ENCODE measurements around the gene RING1.
A peak's percentile ranks its signal among the peaks of the same experiment; 100 is the strongest.

RING1 gene

DNA sequence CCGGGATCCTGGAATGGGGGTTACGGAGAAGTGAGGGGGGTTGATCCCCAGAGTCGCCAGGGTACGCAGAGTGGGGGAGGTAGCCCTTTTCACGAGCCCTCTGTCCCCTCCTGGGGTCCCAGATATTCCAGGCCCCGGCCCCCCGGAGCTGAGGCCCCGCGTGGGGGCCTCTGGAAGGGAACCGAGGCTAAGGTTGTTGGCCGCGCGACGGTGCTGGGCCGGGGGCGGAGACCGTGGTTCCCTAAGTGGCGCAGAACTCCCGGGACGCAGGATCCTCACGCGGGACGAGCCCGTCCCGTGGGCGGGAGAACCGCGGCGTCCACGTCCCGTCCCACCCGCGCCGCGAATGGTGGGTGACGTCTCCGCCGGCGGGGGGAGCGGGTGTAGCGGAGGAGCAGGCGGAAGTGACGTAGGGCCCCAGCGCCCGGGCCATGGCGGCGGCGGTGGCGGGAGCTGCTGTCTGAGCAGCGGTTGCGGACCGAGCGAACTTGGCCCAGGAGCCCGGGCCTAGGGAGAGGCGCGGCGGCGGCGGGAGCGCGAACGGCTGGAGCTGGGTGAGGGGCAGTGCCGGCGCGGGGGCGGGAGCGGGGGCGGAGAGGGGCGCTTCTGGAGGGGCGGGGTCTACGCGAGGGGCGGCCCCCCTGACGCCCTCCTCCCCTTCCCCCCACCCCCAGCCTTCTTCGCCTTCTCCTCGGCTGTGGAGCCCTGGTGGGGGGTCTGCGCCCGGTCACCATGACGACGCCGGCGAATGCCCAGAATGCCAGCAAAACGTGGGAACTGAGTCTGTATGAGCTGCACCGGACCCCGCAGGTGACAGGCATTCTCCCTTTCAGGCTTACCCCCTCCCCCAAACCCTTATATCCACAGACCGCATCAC, at the start of gene RING1:
Gene RING1 (plus strand): TSS at position 410 of the 877 bp plus-strand sequence. CDS start 323 bp downstream, at position 733.
- peak; percentile 87 for DNase-seq (ENCODE audit: low spot score)

DNA sequence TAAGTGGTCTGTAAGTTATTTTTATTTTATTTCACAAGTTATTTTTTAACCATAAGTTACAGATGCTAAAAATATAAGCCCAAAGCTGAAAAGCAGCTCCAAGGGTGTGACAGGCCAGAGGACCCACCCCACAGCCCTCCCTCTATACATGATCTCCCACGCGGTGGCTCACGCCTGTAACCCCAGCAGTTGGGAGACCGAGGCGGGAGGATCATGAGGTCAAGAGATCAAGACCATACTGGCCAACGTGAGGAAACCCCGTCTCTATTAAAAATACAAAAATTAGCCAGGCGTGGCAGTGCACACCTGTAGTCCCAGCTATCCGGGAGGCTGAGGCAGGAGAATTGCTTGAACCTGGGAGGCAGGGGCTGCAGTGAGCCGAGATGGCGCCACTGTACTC, 48.2 kb upstream of the RING1 start:
- DNase-seq (ENCODE audit: low spot score), result no peak

DNA sequence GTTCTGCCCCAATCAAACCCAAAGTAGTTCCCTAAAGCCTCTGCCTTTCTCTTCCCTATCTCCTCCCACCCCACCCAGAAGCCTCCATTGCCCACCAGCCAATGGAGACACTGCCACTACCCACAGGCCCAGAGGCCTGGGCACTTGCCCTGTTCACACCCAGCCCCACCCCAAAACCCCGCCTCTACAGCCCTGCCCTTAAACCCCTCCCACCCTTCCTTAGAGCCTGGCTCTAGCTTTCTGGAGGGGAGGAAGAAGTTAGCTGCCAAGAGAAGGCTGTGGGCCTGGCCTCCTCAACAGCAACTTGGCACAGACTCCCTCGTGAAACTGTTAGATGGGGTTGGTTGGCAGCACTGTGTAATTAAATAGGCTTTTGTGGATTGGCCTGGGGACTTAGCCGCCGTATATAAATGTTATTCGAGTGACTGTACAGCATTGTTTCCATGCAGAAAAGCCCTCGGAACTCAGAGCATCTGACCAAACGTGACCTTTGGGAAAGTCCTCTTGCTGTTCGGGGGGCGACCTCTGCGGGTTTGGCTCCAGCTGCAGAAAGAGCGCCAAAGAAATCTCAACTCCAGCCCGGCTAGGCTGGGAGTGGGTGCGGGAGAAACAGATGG, 47.5 kb upstream of the RING1 start:
- peak; percentile 95 for DNase-seq (ENCODE audit: low spot score)

DNA sequence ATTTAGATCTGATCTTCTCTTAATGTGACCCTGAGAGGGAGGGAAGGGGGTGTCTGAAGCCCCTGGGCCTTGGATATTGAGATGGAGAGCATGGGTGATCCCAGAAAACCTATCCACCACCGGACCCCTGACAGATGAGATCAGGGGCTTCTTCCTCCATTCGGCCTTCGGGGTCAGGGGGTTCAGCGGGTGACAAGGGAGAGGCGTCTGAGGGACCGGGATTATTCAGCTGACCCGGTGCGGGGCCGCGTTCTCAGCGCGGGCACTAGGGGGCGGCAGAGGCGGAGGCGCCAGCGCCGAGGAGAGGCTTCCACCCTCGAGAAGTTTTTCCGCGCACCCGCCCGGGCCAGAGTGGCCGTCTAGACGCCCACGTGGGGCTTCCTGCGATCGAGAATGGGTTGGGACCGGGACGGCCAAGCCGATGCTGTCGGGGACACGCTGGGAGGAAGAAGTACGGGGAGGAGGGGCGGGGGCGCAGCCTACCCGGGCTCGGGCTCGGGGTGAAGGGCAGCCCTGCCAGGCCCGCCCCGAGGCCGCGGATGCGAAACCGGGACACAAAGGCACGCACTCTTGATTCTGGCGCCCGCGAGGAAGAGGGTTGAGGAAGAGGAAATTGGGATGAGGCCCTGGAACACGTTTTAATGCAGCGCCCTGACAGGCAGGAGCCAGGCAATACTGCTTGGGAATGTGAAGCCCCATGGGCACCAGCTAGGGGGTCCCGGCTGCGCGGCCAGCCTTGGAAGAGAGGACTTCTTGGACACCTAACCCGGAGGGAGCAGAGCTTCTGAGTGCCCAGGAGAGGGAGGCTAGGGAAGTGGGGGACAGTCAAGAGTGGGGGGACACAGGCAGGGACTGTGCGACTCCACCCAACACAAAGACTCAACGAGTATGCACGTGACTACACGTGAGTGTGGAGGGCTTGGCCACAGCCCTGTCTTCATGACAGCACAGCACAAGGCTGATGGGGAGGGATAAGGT, 46.7 kb upstream of the RING1 start:
- DNase-seq (ENCODE audit: low spot score), result peak; percentile 81

DNA sequence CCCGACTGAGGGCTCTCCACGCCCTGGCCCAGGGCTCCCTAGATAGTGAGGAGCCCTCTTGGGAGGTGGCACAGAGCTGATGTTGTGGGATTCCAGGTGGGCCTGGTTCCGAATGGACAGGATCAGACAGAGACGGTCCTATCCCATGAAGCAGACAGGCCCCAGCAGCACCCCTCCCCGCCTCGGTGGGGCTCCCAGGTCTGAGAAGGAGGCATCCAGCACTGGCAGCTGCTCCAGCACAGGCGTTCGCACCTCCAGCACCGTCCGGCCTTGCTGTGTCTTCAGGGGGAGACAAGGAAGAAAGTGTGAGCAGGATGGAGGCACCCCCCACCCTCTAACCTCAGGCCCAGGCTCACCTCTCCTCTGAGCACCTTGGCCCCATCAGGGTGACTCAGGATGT, 44.8 kb upstream of the RING1 start:
- no peak for DNase-seq (ENCODE audit: low spot score)

DNA sequence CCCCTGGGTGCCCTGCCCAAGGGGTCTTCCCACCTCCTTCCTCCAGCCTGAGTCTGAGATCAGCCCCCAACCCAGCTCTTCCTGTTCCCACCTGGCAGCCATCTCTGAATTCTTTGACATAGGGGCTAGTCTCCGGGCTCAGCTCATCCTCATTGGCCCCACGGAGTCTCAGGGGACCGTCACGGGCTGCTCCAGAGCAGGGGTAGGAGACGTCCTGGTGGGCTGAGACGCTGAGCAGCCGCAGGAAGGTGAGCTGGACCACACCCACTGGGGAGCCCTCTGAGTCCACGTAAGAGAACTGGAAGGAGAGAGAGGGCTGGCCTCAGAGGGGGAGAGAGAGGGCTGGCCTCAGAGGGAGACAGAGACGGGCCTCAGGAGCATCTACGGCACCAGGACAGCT, 44.1 kb upstream of the RING1 start:
- DNase-seq (ENCODE audit: low spot score), result no peak

DNA sequence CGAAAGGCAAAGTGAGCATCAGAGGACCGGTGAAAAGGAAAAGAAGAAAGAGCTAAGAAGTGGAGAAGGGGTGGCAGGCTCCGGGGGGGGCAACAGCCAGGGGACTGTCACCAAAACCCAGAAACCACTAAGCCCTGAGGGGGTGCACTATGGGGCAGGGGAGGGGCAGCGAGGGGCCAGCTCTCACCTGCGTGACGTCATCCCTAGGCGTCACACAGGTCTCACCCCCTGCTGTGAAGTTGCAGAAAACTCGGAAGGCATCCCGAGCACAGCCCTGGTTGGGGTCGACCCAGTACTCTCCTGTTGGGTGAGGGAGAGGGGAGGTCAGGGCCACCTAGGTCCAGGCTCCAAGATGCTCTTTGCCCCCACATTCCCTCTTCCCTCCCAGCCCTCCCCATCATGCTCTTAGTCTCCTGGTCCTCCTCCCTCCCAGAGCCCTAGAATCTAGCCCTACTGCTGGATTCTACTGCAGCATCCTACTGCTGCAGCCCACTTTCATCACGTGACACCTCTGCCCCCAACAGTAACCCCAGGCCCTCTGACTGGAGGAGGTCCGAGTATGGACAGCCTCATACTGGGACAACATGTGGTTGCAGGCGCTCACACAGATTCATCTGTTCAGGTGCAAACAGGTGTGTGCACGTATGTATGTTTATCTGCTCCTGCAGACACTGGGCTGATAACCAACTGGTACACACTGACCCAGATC, 43.5 kb upstream of the RING1 start:
- no peak for DNase-seq (ENCODE audit: low spot score)

DNA sequence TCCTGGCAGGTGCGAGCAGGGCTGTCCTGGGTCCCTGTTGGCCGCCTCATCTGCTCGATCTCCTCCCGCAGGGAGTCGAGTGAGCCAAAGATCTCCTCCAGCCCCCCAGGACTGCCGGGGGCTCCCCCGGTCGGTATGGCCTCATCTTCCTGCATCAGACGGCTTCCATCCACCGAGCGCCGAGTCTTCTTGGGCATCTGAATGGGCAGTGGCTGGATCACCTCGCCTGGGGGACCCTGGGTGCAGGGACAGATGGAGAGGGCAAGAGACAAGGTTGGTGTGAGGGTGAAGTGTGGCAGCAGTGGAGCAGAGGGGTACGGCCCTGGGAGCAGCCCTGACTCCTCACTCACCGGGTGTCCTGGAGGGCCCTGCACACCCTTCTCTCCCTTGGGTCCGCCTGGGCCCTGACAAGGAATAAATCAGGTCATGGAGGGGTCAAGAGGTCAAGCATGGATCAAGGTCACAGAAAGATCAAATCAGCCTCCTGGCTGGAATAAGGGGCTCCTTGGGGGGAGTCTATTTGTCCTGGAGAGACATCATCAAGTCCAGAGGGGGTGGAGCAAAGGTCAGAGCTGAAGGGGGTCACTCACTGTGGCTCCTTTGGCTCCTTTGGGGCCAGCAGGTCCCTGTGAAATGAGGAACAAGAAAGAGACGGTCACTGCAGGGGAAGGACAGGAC, 42.6 kb upstream of the RING1 start:
- DNase-seq (ENCODE audit: low spot score), result no peak

DNA sequence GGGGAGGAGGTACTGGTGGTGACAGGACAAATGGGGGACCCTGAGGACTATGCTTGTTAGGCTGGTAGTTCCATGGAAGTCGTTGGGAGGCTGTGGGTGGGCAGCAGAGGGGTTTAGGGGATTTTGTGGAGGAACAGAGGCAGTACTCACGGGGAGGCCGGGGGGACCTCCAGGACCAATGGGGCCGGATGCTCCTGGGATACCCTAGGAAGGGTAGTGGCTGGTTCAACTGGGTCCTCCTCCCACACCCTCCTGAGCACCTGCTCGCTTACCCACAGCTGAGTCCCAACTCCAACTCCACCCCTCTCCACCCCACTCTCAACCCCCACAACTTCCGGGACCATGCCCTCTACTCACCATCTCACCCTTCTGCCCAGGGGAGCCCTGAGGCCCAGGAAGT, 41.9 kb upstream of the RING1 start:
- DNase-seq (ENCODE audit: low spot score), result no peak

DNA sequence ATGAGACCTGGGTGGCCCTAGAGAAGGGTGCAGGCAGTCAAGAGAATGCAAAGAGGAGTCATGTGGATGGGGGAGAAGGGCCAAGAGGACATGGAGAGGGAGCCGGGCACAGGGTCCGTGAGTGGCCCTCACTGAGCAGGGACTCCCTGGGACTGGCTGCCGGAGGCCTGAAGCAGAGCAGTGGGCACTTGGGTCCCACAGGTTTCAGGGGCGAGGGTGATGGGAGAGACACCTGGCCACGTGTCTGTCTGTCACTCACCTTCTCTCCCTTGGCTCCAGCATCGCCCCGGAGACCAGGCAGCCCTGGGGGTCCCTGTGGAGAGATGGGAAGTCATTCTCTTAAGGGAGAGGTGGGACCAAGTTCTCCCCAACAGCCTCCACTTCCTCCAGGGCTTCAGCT, 41.5 kb upstream of the RING1 start:
- no peak for DNase-seq (ENCODE audit: low spot score)

DNA sequence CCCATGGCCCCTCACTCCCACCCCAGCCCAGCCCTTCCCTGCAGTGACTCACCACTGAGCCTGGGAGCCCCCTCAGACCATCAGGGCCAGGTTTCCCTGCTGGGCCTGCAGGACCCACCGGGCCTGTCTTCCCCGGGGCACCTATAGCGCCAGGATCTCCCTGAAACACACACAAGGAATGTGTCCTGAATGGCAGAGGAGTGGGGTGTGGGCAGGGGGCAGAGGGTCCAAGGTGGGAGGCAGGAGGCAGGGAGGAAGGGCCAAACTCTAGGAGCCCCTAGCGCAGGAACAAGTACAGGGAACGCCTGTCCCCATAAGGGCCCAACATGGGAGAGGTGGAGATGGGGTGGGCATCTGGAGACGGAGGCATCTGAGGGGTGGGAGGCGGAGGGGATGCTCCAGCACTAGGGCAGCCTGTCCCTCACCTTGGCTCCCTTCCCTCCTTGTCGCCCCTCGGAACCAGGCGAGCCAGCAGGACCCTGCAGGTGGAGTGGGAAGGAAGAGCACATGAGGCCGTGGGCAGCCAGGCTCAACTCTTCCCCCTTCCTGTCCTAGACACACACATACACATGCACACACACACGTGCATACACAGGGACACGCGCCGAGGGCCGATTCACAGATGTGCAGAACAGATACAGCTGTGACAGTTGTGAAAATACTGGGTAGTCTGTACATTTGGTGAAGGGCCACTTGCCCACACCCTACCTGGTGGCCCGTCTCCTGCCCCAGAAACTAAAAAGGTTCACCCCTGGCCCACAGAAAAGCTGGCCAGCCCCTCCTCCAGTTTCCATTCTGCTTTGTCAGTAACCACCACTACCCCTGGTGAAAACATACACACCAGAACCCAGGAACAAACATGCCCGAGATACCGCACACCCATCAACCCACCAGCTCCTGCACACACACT, 40.7 kb upstream of the RING1 start:
- DNase-seq (ENCODE audit: low spot score), result no peak

DNA sequence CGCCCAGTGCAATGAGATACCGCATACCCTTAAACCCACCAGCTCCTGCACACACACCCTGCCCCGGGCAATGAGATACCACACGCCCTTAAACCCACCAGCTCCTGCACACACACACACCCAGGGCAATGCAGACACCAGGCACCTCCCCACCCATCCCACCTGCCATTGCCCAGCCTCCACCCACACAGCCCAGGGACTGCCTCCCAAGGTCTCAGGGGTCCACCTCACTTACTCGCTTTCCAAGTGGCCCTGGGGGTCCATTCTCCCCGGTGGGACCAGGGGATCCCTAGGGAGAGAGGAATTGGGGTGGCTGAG, 40.1 kb upstream of the RING1 start:
- no peak for DNase-seq (ENCODE audit: low spot score)

DNA sequence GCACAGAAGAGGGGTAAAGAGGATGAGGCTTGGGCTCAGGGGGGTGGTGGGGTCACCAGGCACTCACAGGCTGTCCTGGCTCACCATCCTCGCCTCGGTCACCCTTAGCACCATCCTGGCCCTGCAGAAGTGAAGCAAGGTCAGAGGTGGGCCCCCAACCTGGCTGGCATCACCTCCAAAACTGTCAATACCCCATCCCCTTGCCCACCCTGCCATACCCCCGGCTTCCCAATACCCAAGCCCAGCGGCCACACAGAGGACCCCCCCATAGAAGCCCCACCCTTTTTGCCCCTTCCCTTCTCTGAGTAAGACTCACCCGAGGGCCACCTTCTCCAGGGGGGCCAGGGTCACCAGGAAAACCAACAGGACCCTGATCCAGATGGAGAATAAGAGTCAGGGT, 39.7 kb upstream of the RING1 start:
- no peak for DNase-seq (ENCODE audit: low spot score)

DNA sequence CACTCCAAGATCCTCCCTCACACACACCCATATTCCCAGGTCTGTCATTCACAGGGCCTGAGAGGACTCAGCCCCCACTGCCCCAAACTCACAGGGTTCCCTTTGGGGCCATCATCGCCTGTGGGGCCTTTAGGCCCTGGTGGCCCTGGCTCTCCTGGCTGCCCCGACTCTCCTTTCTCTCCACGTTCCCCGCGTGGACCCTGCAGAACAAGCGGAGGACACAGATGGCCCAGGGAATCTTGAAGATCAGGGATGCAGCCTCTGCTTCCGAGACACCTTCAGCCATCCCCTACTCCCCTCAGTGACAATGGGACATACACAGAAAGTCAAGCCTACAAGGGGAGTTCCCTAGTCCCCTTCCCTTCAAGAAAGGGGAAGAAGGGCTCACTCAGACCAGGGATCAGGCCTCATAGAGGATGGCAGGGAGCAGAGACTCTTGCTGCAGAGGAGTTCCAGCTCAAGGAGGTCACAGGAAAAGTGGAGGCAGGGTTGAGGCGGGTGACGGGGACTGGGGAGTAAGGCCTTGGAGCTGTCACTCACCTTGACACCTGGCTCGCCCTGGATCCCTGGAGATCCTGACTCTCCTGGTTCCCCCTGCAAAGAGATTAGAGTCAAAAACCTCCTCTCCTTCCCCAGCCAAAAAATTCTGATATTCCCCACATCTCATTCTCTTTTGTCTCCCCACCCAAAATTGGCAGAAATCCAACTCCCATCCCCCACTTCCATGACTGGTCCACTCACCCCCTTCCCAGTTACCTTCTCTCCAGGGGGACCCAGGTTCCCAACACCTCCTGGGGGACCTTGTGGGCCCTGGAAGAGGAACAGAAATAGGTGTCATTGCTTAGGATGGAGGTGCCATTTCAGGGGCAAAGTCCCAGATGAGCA, 38.8 kb upstream of the RING1 start:
- no peak for DNase-seq (ENCODE audit: low spot score)

DNA sequence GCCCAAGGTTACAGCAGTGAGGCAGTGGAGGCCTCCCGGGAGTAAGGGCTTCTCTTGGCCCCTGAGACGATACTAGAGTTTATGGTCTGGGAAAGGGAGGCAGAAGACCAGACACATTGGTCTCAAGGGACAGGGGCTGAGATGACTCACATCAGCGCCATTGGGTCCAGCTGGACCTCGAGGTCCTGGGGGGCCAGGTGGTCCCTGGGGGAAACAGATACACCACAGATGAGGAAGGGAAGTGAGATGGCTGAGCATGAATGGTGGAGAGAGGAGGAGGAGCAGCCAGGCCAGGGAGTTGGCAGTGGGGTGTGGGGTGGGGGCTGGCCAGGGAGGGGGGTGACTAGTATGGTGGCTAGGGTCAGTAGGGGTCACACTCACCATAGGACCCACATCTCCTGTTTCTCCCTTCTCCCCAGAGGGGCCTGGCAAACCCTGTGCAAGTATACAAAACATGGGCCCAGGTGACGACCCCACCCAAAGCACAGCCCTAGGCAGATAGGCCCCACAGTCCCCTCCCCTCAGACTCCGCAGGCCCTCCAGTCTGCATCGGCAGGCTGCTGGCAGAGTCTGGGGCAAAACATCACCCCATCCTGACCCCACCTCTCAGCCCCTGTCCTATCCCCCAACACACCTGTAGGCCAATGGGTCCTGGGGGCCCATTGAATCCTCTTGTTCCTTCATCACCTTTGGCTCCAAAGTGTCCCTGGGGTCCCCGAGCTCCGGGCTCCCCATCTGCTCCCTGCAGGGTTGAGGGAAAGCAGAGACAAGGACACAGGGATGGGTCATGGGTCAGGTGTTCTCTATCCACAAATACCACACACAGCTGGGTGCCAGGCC, 37.9 kb upstream of the RING1 start:
- DNase-seq (ENCODE audit: low spot score), result no peak

DNA sequence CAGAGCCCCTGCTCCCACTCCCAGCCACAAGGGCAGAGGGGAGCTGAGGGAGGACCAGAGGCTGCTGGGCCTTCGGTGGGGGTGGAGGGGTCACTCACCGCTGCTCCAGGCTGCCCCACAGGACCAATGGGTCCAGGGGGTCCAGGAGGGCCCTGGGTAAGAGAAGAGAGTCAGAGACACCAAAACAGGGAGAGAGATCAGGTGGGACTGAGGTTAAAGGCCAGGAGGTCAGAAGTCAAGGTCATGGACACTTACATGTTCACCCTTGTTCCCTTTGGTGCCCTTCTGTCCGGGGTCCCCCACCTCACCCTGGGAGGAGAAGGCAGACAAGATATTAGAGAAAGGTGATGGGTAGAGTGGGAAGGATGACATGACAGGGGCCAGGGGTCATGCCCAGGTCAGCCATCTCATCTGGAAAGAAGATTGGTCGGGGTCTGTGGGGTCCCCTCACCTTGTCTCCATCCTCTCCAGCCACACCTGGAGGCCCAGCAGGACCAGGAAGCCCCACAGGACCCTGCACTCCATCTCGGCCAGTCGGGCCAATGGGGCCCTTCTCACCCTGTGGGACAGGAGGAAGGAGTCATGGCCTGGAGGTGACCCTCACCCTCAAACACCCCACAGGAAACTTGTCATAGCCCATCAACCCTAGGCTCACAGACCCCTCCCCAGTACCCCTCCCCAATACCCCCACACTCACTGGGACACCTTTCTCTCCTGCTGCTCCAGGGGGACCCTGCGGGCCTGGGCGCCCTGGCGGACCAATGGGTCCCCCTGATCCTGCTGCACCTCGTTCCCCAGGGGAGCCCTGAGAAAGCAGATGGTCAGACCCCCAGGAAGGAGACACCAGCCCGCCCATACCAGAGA, 37.1 kb upstream of the RING1 start:
- no peak for DNase-seq (ENCODE audit: low spot score)
